HG03097 (cell line): ENCODE measurements around the gene CDX2.

ENCODE experiments used
- ATAC-seq: cut with Tn5 transposase; IDR thresholded peaks from one replicate; pipeline ENCODE4 v1.9.1; 2021; ENCODE audit not compliant: unreplicated experiment, low FRiP score

CDX2 gene

GRCh38 chr13:27933580-27934328 lies 35.4 kb downstream of the CDX2 start:
- no peak for ATAC-seq

GRCh38 chr13:27933118-27933517 lies 36.0 kb downstream of the CDX2 start:
- no peak for ATAC-seq

- ATAC-seq: no peak
Measured at GRCh38 chr13:27929868-27930267, 39.2 kb downstream of the CDX2 start.

- ATAC-seq: no peak
Measured at GRCh38 chr13:27928805-27929753, 40.0 kb downstream of the CDX2 start.

- no peak for ATAC-seq
Measured at GRCh38 chr13:27928353-27928804, 40.7 kb downstream of the CDX2 start.

- ATAC-seq: no peak
Measured at GRCh38 chr13:27927444-27928352, 41.4 kb downstream of the CDX2 start.

- ATAC-seq: no peak
Measured at GRCh38 chr13:27926644-27927434, 42.3 kb downstream of the CDX2 start.

GRCh38 chr13:27925220-27925991 lies 43.7 kb downstream of the CDX2 start:
- ATAC-seq: no peak

GRCh38 chr13:27924529-27925141 lies 44.5 kb downstream of the CDX2 start:
- no peak for ATAC-seq

GRCh38 chr13:27923794-27924528 lies 45.2 kb downstream of the CDX2 start:
- no peak for ATAC-seq

- no peak for ATAC-seq
Measured at GRCh38 chr13:27922883-27923612, 46.1 kb downstream of the CDX2 start.

GRCh38 chr13:27921961-27922882 lies 46.9 kb downstream of the CDX2 start:
- no peak for ATAC-seq

- ATAC-seq: no peak
Measured at GRCh38 chr13:27921421-27921960, 47.6 kb downstream of the CDX2 start.

- ATAC-seq: no peak
Measured at GRCh38 chr13:27920677-27921420, 48.3 kb downstream of the CDX2 start.
